WTC11 (cell line): ENCODE results near the gene SPSB2. TPM values are rescaled to one million over a fixed set of nuclear protein-coding genes. Genes with fewer than 3 reads are reported as not detected.

Experiments used
- ATAC-seq: fragments of 200-7000 bp; cut with Tn5 transposase; 2 replicates; pipeline ENCODE4 v1.10.0; 2021; ENCODE audit warnings: mild to moderate bottlenecking, moderate library complexity
- CTCF ChIA-PET: fragments of 300-600 bp; sonication (Branson Sonifier 250); formaldehyde crosslinking; loops from one replicate; lab custom pipeline; 2021; ENCODE audit warnings: antibody characterized with exemption; lab: Charles Lee
- POLR2A ChIA-PET: fragments of 350-600 bp; sonication (Branson Sonifier 250); formaldehyde crosslinking; loops from one replicate; lab custom pipeline; 2021; ENCODE audit warnings: antibody characterized with exemption; lab: Charles Lee
- DNase-seq: peaks from one replicate; pipeline ENCODE4 v3.0.0; 2021; ENCODE audit warnings: low spot score
- H3K27ac Mint-ChIP-seq: 2 replicates; pipeline ENCODE4 v1.8.0; 2021; ENCODE audit warnings: mixed read lengths
- H3K27me3 Mint-ChIP-seq: 2 replicates; pipeline ENCODE4 v1.8.0; 2021; ENCODE audit warnings: low read depth, mild to moderate bottlenecking, moderate library complexity, mixed read lengths
- H3K36me3 Mint-ChIP-seq: 2 replicates; pipeline ENCODE4 v1.8.0; 2021; ENCODE audit warnings: mixed read lengths
- H3K4me1 Mint-ChIP-seq: 2 replicates; pipeline ENCODE4 v1.8.0; 2022; ENCODE audit warnings: mixed read lengths
- H3K4me3 Mint-ChIP-seq: 2 replicates; pipeline ENCODE4 v1.8.0; 2021; ENCODE audit warnings: mild to moderate bottlenecking, moderate library complexity, mixed read lengths
- H3K9me3 Mint-ChIP-seq: 2 replicates; pipeline ENCODE4 v1.8.0; 2021; ENCODE audit warnings: mixed read lengths
- ELF4 ChIP-seq: sonication (generic); formaldehyde crosslinking; IDR thresholded peaks from 2 replicates; pipeline ENCODE4 v1.8.1; 2022; ENCODE audit warnings: low read depth, mild to moderate bottlenecking, moderate library complexity, missing genetic modification reagents
- FOXP1 ChIP-seq: sonication (generic); formaldehyde crosslinking; IDR thresholded peaks from 2 replicates; pipeline ENCODE4 v1.8.0; 2022; ENCODE audit warnings: missing genetic modification reagents, mild to moderate bottlenecking, moderate library complexity, borderline replicate concordance
- GRHL2 ChIP-seq: fragments of 250-450 bp; sonication (Bioruptor Pico); IDR thresholded peaks from 2 replicates; pipeline ENCODE4 v1.8.0; 2022; ENCODE audit warnings: mild to moderate bottlenecking, moderate library complexity; ENCODE audit not compliant: insufficient replicate concordance, severe bottlenecking
- JUN ChIP-seq: sonication (generic); formaldehyde crosslinking; IDR thresholded peaks from 2 replicates; pipeline ENCODE4 v1.8.0; 2023; ENCODE audit warnings: mild to moderate bottlenecking, missing genetic modification reagents
- SP1 ChIP-seq: sonication (generic); formaldehyde crosslinking; conservative IDR thresholded peaks from 2 replicates; pipeline ENCODE4 v1.8.1; 2022; ENCODE audit warnings: missing genetic modification reagents
- ZNF317 ChIP-seq: sonication (generic); formaldehyde crosslinking; IDR thresholded peaks from 2 replicates; pipeline ENCODE4 v1.8.1; 2023; ENCODE audit warnings: low read depth, mild to moderate bottlenecking, moderate library complexity, missing genetic modification reagents, borderline replicate concordance
- total RNA-seq: library from RNA; stranded (reverse); gene quantifications from 3 replicates; pipeline ENCODE4 v1.2.3, GENCODE V29; 2021
- TF ChIP-seq, protein P1 (sequence below): sonication (generic); formaldehyde crosslinking; IDR thresholded peaks from 2 replicates; pipeline ENCODE4 v1.8.0; 2023; ENCODE audit warnings: mild to moderate bottlenecking, missing genetic modification reagents
- TF ChIP-seq, protein P2 (sequence below): sonication (generic); formaldehyde crosslinking; IDR thresholded peaks from 2 replicates; pipeline ENCODE4 v1.8.1; 2023; ENCODE audit warnings: mild to moderate bottlenecking, moderate library complexity, missing genetic modification reagents
- TF ChIP-seq, protein P3 (sequence below): sonication (generic); formaldehyde crosslinking; IDR thresholded peaks from 2 replicates; pipeline ENCODE4 v1.8.0; 2022; ENCODE audit warnings: missing genetic modification reagents
- TF ChIP-seq, protein P4 (sequence below): sonication (generic); formaldehyde crosslinking; IDR thresholded peaks from 2 replicates; pipeline ENCODE4 v1.8.0; 2022; ENCODE audit warnings: mild to moderate bottlenecking, missing genetic modification reagents
- TF ChIP-seq, protein P5 (sequence below): sonication (generic); formaldehyde crosslinking; IDR thresholded peaks from 2 replicates; pipeline ENCODE4 v1.8.0; 2023; ENCODE audit warnings: missing genetic modification reagents
- TF ChIP-seq, protein P6 (sequence below): sonication (generic); formaldehyde crosslinking; IDR thresholded peaks from 2 replicates; pipeline ENCODE4 v1.8.1; 2022; ENCODE audit warnings: mild to moderate bottlenecking, moderate library complexity, missing genetic modification reagents

SPSB2 gene
- total RNA-seq, 1 experiment from 2014 or later = 25.5 TPM

DNA sequence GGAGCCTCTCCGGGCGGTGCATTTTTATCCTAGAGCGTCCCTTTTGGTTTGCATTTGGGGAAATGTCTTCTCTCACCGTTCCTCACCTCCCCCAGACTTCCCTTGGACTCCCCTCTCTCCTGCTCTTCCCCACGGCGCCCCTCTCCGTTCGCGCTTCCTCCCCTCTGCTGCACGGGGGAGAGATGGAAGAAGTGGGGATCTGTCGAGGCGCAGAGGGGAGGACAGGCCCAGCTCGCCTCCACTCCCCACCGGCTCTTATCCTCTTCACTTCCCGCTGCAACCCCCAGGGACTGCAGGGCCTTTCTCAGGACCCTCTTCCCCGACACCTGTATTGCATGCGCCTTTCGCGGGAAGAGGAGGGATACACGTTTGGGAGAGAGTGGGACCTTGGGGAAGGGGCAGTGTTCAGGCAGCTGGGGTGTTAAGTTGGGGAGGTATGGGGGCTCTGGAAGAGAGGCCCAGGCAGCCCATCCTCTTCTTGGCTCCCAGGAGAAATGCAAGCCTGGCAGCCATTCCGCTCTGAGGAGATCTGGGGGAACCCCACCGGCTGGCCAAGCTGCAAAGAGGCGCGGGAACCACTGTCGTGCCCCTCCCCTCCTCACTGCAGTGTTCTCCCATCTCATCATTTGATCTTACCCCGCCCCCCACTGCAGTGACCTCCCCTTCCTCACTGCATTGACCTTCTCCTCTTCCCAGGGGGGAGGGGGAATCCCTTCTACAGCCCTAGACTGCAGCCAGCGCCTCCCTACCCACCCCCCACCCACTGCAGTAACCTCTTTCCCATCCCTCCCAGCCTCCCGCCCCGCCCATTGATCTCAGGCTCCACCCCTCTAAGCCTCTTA lies 42.1 kb upstream of the SPSB2 start:
- Mint-ChIP-seq H3K36me3 (peaks cover 32% of the 10 kb centered on the region), H3K9me3 (no peaks in the 10 kb centered on the region)
- TF ChIP-seq, protein P1, sequence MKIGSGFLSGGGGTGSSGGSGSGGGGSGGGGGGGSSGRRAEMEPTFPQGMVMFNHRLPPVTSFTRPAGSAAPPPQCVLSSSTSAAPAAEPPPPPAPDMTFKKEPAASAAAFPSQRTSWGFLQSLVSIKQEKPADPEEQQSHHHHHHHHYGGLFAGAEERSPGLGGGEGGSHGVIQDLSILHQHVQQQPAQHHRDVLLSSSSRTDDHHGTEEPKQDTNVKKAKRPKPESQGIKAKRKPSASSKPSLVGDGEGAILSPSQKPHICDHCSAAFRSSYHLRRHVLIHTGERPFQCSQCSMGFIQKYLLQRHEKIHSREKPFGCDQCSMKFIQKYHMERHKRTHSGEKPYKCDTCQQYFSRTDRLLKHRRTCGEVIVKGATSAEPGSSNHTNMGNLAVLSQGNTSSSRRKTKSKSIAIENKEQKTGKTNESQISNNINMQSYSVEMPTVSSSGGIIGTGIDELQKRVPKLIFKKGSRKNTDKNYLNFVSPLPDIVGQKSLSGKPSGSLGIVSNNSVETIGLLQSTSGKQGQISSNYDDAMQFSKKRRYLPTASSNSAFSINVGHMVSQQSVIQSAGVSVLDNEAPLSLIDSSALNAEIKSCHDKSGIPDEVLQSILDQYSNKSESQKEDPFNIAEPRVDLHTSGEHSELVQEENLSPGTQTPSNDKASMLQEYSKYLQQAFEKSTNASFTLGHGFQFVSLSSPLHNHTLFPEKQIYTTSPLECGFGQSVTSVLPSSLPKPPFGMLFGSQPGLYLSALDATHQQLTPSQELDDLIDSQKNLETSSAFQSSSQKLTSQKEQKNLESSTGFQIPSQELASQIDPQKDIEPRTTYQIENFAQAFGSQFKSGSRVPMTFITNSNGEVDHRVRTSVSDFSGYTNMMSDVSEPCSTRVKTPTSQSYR = peak; percentile 79
- TF ChIP-seq FOXP1 (CRISPR knock-in tag) (no peak), ELF4 (CRISPR knock-in tag) (no peak), JUN (CRISPR knock-in tag) (no peak), GRHL2 (no peak), ZNF317 (CRISPR knock-in tag) (no peak), SP1 (no peak)
- TF ChIP-seq, protein P2, sequence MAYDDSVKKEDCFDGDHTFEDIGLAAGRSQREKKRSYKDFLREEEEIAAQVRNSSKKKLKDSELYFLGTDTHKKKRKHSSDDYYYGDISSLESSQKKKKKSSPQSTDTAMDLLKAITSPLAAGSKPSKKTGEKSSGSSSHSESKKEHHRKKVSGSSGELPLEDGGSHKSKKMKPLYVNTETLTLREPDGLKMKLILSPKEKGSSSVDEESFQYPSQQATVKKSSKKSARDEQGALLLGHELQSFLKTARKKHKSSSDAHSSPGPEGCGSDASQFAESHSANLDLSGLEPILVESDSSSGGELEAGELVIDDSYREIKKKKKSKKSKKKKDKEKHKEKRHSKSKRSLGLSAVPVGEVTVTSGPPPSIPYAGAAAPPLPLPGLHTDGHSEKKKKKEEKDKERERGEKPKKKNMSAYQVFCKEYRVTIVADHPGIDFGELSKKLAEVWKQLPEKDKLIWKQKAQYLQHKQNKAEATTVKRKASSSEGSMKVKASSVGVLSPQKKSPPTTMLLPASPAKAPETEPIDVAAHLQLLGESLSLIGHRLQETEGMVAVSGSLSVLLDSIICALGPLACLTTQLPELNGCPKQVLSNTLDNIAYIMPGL (CRISPR knock-in tag) = 0 out of 2 replicates have a peak, but pooled peaks have one; percentile 48
- TF ChIP-seq, protein P3, sequence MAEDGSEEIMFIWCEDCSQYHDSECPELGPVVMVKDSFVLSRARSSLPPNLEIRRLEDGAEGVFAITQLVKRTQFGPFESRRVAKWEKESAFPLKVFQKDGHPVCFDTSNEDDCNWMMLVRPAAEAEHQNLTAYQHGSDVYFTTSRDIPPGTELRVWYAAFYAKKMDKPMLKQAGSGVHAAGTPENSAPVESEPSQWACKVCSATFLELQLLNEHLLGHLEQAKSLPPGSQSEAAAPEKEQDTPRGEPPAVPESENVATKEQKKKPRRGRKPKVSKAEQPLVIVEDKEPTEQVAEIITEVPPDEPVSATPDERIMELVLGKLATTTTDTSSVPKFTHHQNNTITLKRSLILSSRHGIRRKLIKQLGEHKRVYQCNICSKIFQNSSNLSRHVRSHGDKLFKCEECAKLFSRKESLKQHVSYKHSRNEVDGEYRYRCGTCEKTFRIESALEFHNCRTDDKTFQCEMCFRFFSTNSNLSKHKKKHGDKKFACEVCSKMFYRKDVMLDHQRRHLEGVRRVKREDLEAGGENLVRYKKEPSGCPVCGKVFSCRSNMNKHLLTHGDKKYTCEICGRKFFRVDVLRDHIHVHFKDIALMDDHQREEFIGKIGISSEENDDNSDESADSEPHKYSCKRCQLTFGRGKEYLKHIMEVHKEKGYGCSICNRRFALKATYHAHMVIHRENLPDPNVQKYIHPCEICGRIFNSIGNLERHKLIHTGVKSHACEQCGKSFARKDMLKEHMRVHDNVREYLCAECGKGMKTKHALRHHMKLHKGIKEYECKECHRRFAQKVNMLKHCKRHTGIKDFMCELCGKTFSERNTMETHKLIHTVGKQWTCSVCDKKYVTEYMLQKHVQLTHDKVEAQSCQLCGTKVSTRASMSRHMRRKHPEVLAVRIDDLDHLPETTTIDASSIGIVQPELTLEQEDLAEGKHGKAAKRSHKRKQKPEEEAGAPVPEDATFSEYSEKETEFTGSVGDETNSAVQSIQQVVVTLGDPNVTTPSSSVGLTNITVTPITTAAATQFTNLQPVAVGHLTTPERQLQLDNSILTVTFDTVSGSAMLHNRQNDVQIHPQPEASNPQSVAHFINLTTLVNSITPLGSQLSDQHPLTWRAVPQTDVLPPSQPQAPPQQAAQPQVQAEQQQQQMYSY = peak; percentile 61
- TF ChIP-seq, protein P4, sequence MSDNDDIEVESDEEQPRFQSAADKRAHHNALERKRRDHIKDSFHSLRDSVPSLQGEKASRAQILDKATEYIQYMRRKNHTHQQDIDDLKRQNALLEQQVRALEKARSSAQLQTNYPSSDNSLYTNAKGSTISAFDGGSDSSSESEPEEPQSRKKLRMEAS (CRISPR knock-in tag) = 0 out of 2 replicates have a peak, but pooled peaks have one; percentile 51
- TF ChIP-seq, protein P5, sequence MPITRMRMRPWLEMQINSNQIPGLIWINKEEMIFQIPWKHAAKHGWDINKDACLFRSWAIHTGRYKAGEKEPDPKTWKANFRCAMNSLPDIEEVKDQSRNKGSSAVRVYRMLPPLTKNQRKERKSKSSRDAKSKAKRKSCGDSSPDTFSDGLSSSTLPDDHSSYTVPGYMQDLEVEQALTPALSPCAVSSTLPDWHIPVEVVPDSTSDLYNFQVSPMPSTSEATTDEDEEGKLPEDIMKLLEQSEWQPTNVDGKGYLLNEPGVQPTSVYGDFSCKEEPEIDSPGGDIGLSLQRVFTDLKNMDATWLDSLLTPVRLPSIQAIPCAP (CRISPR knock-in tag) = no peak
- TF ChIP-seq, protein P6, sequence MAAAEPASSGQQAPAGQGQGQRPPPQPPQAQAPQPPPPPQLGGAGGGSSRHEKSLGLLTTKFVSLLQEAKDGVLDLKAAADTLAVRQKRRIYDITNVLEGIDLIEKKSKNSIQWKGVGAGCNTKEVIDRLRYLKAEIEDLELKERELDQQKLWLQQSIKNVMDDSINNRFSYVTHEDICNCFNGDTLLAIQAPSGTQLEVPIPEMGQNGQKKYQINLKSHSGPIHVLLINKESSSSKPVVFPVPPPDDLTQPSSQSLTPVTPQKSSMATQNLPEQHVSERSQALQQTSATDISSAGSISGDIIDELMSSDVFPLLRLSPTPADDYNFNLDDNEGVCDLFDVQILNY = no peak
- TF ChIP-seq, all 79 proteins: peak for 4
- Mint-ChIP-seq H3K27ac (peak overlapping the region; percentile 64), H3K4me1 (peaks cover 39% of the 10 kb centered on the region), H3K27me3 (peaks cover 12% of the 10 kb centered on the region), H3K4me3 (peak overlapping the region; percentile 97)
- ChIA-PET POLR2A (interaction anchor here (0.5 to 2.0 kb wide), 6 partner anchors 11 to 47 kb away, joined by 4 to 16 read pairs (median 5); partner anchors contain the start of genes C12orf57, RNU7-1, SPSB2 and TPI1), CTCF (interaction anchor here (0.7 to 9.1 kb wide), 7 partner anchors 11 to 46 kb away, joined by 3 to 45 read pairs (median 7); partner anchors contain the start of gene SPSB2)
- peak; percentile 74 for DNase-seq
- peak; percentile 41 for ATAC-seq
